ENCODE results near the gene CNGA1. TPM values are rescaled to one million over a fixed set of nuclear protein-coding genes. Genes with fewer than 3 reads are reported as not detected.

Gene CNGA1
- total and polyA plus RNA-seq, 4 donors: 3.9 to 41.3 (median 17.1) TPM

- no peaks in the 10 kb centered on the region for H3K36me3 ChIP-seq (ENCODE audit: control insufficient read depth in 4 of 4, insufficient read depth in 3 of 4, low read depth in 1 of 4, low read length in 3 of 4)
- DNase-seq (ENCODE audit: low spot score): no peak
- WGBS: 36% methylated on average over 3 of the region's 3 CpGs
- peak overlapping the region in 1 of 2 donors; percentile 58 for H3K9ac ChIP-seq (ENCODE audit: low read depth in 1 of 2, low read length in 2 of 2)
- peaks cover 0 to 32% (median 16%) of the 10 kb centered on the region in 4 donors for H3K4me1 ChIP-seq (ENCODE audit: control insufficient read depth in 4 of 4, insufficient read depth in 4 of 4, low read length in 3 of 4)
- TF ChIP-seq EGR1 (IDR thresholded peaks at IDR 0.05; ENCODE audit: low read depth in 2 of 2): no peak
- no peak for TF ChIP-seq SP1 (IDR thresholded peaks at IDR 0.05)
- TF ChIP-seq, protein P1, sequence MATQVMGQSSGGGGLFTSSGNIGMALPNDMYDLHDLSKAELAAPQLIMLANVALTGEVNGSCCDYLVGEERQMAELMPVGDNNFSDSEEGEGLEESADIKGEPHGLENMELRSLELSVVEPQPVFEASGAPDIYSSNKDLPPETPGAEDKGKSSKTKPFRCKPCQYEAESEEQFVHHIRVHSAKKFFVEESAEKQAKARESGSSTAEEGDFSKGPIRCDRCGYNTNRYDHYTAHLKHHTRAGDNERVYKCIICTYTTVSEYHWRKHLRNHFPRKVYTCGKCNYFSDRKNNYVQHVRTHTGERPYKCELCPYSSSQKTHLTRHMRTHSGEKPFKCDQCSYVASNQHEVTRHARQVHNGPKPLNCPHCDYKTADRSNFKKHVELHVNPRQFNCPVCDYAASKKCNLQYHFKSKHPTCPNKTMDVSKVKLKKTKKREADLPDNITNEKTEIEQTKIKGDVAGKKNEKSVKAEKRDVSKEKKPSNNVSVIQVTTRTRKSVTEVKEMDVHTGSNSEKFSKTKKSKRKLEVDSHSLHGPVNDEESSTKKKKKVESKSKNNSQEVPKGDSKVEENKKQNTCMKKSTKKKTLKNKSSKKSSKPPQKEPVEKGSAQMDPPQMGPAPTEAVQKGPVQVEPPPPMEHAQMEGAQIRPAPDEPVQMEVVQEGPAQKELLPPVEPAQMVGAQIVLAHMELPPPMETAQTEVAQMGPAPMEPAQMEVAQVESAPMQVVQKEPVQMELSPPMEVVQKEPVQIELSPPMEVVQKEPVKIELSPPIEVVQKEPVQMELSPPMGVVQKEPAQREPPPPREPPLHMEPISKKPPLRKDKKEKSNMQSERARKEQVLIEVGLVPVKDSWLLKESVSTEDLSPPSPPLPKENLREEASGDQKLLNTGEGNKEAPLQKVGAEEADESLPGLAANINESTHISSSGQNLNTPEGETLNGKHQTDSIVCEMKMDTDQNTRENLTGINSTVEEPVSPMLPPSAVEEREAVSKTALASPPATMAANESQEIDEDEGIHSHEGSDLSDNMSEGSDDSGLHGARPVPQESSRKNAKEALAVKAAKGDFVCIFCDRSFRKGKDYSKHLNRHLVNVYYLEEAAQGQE (IDR thresholded peaks at IDR 0.05): peak; percentile 7
- TF ChIP-seq HNF4A (conservative IDR thresholded peaks at IDR 0.05): peak in 1 of 2 donors; percentile 19
- no peak for TF ChIP-seq FOXA1 (IDR thresholded peaks at IDR 0.05)
- TF ChIP-seq, protein P2, sequence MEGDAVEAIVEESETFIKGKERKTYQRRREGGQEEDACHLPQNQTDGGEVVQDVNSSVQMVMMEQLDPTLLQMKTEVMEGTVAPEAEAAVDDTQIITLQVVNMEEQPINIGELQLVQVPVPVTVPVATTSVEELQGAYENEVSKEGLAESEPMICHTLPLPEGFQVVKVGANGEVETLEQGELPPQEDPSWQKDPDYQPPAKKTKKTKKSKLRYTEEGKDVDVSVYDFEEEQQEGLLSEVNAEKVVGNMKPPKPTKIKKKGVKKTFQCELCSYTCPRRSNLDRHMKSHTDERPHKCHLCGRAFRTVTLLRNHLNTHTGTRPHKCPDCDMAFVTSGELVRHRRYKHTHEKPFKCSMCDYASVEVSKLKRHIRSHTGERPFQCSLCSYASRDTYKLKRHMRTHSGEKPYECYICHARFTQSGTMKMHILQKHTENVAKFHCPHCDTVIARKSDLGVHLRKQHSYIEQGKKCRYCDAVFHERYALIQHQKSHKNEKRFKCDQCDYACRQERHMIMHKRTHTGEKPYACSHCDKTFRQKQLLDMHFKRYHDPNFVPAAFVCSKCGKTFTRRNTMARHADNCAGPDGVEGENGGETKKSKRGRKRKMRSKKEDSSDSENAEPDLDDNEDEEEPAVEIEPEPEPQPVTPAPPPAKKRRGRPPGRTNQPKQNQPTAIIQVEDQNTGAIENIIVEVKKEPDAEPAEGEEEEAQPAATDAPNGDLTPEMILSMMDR (IDR thresholded peaks at IDR 0.05; ENCODE audit: low read depth, low read length, missing input control): no peak
- H3K4me3 ChIP-seq (ENCODE audit: low read depth in 1 of 3, low read length in 3 of 3): no peak overlapping the region
- no peaks in the 10 kb centered on the region for H3K9me3 ChIP-seq (ENCODE audit: control insufficient read depth in 4 of 4, low read length in 3 of 4)
- H3K27ac ChIP-seq (ENCODE audit: low read depth in 1 of 2, low read length in 2 of 2): peak overlapping the region; percentile 38 to 54
- no peaks in the 10 kb centered on the region for H3K27me3 ChIP-seq (ENCODE audit: control insufficient read depth in 4 of 4, insufficient read depth in 4 of 4, low read length in 3 of 4)
Observed at GRCh38 chr4:48047421-48047844, 31.0 kb upstream of the CNGA1 start.

DNA sequence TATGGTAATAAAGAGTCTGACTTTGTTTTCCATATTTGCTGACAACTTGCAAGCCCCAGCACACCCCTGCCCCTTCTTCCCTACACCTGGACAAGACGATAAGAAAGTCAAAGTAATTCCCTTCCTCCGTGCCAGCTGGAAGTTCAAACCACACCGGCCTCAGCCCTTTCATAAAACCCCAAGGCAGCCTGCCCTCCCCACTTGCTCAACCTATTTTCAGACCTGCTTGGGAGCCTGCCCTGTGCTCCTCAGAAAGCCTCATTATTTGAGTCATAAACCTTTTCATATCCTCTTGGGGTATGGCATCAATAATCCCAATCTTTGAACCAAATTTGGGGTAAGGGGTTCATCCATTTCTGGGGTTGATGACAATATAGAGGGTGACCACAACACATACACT, 29.6 kb upstream of the CNGA1 start:
- no peak overlapping the region for H3K27ac ChIP-seq (ENCODE audit: low read depth in 1 of 2, low read length in 2 of 2)
- no peaks in the 10 kb centered on the region for H3K9me3 ChIP-seq (ENCODE audit: control insufficient read depth in 4 of 4, low read length in 3 of 4)
- 74% methylated on average over 3 of the region's 3 CpGs for WGBS
- H3K4me3 ChIP-seq (ENCODE audit: low read depth in 1 of 3, low read length in 3 of 3): no peak overlapping the region
- no peaks in the 10 kb centered on the region for H3K27me3 ChIP-seq (ENCODE audit: control insufficient read depth in 4 of 4, insufficient read depth in 4 of 4, low read length in 3 of 4)
- no peak overlapping the region for H3K9ac ChIP-seq (ENCODE audit: low read depth in 1 of 2, low read length in 2 of 2)
- TF ChIP-seq, protein P3, sequence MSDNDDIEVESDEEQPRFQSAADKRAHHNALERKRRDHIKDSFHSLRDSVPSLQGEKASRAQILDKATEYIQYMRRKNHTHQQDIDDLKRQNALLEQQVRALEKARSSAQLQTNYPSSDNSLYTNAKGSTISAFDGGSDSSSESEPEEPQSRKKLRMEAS (IDR thresholded peaks at IDR 0.05): no peak
- TF ChIP-seq, protein P4, sequence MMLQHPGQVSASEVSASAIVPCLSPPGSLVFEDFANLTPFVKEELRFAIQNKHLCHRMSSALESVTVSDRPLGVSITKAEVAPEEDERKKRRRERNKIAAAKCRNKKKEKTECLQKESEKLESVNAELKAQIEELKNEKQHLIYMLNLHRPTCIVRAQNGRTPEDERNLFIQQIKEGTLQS (IDR thresholded peaks at IDR 0.05): no peak
- TF ChIP-seq RXRA (IDR thresholded peaks at IDR 0.05) (no peak), YY1 (IDR thresholded peaks at IDR 0.05) (no peak), GABPA (IDR thresholded peaks at IDR 0.05 in 1 of 2, conservative IDR thresholded peaks at IDR 0.05 in 1 of 2) (no peak), TAF1 (conservative IDR thresholded peaks at IDR 0.05) (no peak), HNF4G (IDR thresholded peaks at IDR 0.05) (no peak), NR2F2 (IDR thresholded peaks at IDR 0.05) (no peak), RAD21 (IDR thresholded peaks at IDR 0.05) (no peak), FOXA2 (IDR thresholded peaks at IDR 0.05) (no peak), EGR1 (IDR thresholded peaks at IDR 0.05; ENCODE audit: low read depth in 2 of 2) (no peak)
- TF ChIP-seq, protein P1 (IDR thresholded peaks at IDR 0.05): no peak
- TF ChIP-seq, protein P2 (IDR thresholded peaks at IDR 0.05; ENCODE audit: low read depth, low read length, missing input control): no peak
- no peaks in the 10 kb centered on the region for H3K36me3 ChIP-seq (ENCODE audit: control insufficient read depth in 4 of 4, insufficient read depth in 3 of 4, low read depth in 1 of 4, low read length in 3 of 4)
- H3K4me1 ChIP-seq (ENCODE audit: control insufficient read depth in 4 of 4, insufficient read depth in 4 of 4, low read length in 3 of 4): peaks cover 0 to 38% (median 17%) of the 10 kb centered on the region in 4 donors
- DNase-seq (ENCODE audit: low spot score): no peak

Measured in liver (tissue), 9 donors.